Immature natural killer cell (primary cell): ENCODE results near the gene SH3BP5L. TPM values are rescaled to one million over a fixed set of nuclear protein-coding genes. Genes with fewer than 3 reads are reported as not detected.
"Not testable (repeated sequence)": the region's sequence is repeated elsewhere in the genome, so short reads cannot be mapped to it uniquely, and the experiment has no call there.

ENCODE experiments used
- DNase-seq, 3 donors: peaks; one replicate each; pipeline ENCODE4 v3.0.0; 2022; ENCODE audit warnings: mixed read lengths in 1 of 3
- H3K27ac Mint-ChIP-seq, 6 donors: one replicate each; pipeline ENCODE4 v1.8.0; 2020; ENCODE audit warnings: mixed read lengths in 6 of 6, mild to moderate bottlenecking in 5 of 6, inconsistent platforms in 4 of 6, moderate library complexity in 3 of 6
- H3K27me3 Mint-ChIP-seq, 3 donors: one replicate each; pipeline ENCODE4 v1.8.0; 2020 to 2021; ENCODE audit warnings: low read depth in 3 of 3, mild to moderate bottlenecking in 3 of 3, mixed read lengths in 3 of 3, moderate library complexity in 3 of 3, inconsistent platforms in 1 of 3
- H3K36me3 Mint-ChIP-seq, 3 donors: one replicate each; pipeline ENCODE4 v1.8.0; 2020; ENCODE audit warnings: mixed read lengths in 3 of 3, inconsistent platforms in 2 of 3, mild to moderate bottlenecking in 2 of 3
- H3K4me1 Mint-ChIP-seq, 2 donors: one replicate each; pipeline ENCODE4 v1.8.0; 2020; ENCODE audit warnings: inconsistent platforms in 2 of 2, mild to moderate bottlenecking in 2 of 2, mixed read lengths in 2 of 2, moderate library complexity in 1 of 2
- H3K4me3 Mint-ChIP-seq, 5 donors: one replicate each; pipeline ENCODE4 v1.8.0; 2020; ENCODE audit warnings: mild to moderate bottlenecking in 5 of 5, mixed read lengths in 5 of 5, inconsistent platforms in 3 of 5, moderate library complexity in 3 of 5
- H3K9me3 Mint-ChIP-seq, 6 donors: one replicate each; pipeline ENCODE4 v1.8.0; 2020; ENCODE audit warnings: mild to moderate bottlenecking in 6 of 6, mixed read lengths in 6 of 6, inconsistent platforms in 4 of 6, moderate library complexity in 3 of 6
- polyA plus RNA-seq, 3 donors: library from polyadenylated mRNA; unstranded; fragments of 300-500 nt; fragmentation: Illumina TruSeq; gene quantifications; one replicate each; pipeline ENCODE4 v1.2.3, GENCODE V29; 2021

SH3BP5L gene
- polyA plus RNA-seq, 3 donors from 2014 or later = 0.46 to 5.9 (median 3.2) TPM

GRCh38 chr1:248790456-248790855, 35.3 kb downstream of the SH3BP5L start:
- DNase-seq = no peak
- H3K27me3 Mint-ChIP-seq = peaks cover 0 to 11% (median 6%) of the 10 kb centered on the region in 3 donors
- peaks cover 3 to 6% (median 4%) of the 10 kb centered on the region in 3 donors for H3K36me3 Mint-ChIP-seq
- no peak overlapping the region for H3K4me3 Mint-ChIP-seq
- peaks cover 2 to 12% (median 4%) of the 10 kb centered on the region in 6 donors for H3K9me3 Mint-ChIP-seq
- no peaks in the 10 kb centered on the region for H3K4me1 Mint-ChIP-seq
- H3K27ac Mint-ChIP-seq = no peak overlapping the region

DNA sequence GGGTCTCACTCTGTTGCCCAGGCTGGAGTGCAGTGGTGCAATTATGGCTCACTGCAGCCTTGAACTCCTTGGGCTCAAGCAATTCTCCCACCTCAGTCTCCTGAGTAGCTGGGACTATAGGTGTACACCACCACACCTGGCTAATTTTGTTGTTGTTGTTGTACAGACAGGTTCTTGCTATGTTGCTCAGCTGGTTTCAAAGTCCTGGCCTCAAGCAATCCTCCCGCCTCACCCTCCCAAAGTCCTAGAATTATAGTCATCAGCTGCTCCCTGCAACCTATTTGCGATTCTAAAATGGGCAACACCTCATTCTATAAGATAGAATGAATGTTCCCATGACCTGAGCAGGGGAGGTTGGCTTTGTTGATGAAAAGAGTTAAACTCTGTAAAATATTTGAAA, 36.4 kb downstream of the SH3BP5L start:
- not testable (repeated sequence) for DNase-seq, H3K27me3 Mint-ChIP-seq, H3K36me3 Mint-ChIP-seq, H3K4me3 Mint-ChIP-seq, H3K4me1 Mint-ChIP-seq, H3K27ac Mint-ChIP-seq, H3K9me3 Mint-ChIP-seq

- DNase-seq = no peak
- no peaks in the 10 kb centered on the region for H3K9me3 Mint-ChIP-seq
- no peak overlapping the region for H3K27ac Mint-ChIP-seq
- H3K4me1 Mint-ChIP-seq = no peaks in the 10 kb centered on the region
- peaks cover 0 to 8% (median 7%) of the 10 kb centered on the region in 3 donors for H3K27me3 Mint-ChIP-seq
- no peaks in the 10 kb centered on the region for H3K36me3 Mint-ChIP-seq
- no peak overlapping the region for H3K4me3 Mint-ChIP-seq
These were observed 37.4 kb downstream of the SH3BP5L start for GRCh38 chr1:248788327-248788726.

GRCh38 chr1:248787430-248787829, 38.3 kb downstream of the SH3BP5L start:
- Mint-ChIP-seq H3K4me1 (no peaks in the 10 kb centered on the region), H3K36me3 (no peaks in the 10 kb centered on the region), H3K27ac (no peak overlapping the region), H3K9me3 (no peaks in the 10 kb centered on the region), H3K4me3 (no peak overlapping the region), H3K27me3 (peaks cover 0 to 8% (median 5%) of the 10 kb centered on the region in 3 donors)
- DNase-seq = no peak

- no peaks in the 10 kb centered on the region for H3K36me3 Mint-ChIP-seq
- no peaks in the 10 kb centered on the region for H3K4me1 Mint-ChIP-seq
- DNase-seq = no peak
- peaks cover 0 to 15% (median 7%) of the 10 kb centered on the region in 3 donors for H3K27me3 Mint-ChIP-seq
- no peak overlapping the region for H3K27ac Mint-ChIP-seq
- peaks cover 0 to 5% (median 0%) of the 10 kb centered on the region in 6 donors for H3K9me3 Mint-ChIP-seq
- H3K4me3 Mint-ChIP-seq = no peak overlapping the region
These were observed 39.6 kb downstream of the SH3BP5L start for GRCh38 chr1:248786156-248786555.

GRCh38 chr1:248783367-248783766, 42.3 kb downstream of the SH3BP5L start:
- H3K27ac Mint-ChIP-seq = no peak overlapping the region
- no peaks in the 10 kb centered on the region for H3K36me3 Mint-ChIP-seq
- H3K27me3 Mint-ChIP-seq = peaks cover 3 to 24% (median 6%) of the 10 kb centered on the region in 3 donors
- H3K9me3 Mint-ChIP-seq = peaks cover 0 to 13% (median under 1%) of the 10 kb centered on the region in 6 donors
- H3K4me3 Mint-ChIP-seq = no peak overlapping the region
- DNase-seq = no peak
- no peaks in the 10 kb centered on the region for H3K4me1 Mint-ChIP-seq

DNA sequence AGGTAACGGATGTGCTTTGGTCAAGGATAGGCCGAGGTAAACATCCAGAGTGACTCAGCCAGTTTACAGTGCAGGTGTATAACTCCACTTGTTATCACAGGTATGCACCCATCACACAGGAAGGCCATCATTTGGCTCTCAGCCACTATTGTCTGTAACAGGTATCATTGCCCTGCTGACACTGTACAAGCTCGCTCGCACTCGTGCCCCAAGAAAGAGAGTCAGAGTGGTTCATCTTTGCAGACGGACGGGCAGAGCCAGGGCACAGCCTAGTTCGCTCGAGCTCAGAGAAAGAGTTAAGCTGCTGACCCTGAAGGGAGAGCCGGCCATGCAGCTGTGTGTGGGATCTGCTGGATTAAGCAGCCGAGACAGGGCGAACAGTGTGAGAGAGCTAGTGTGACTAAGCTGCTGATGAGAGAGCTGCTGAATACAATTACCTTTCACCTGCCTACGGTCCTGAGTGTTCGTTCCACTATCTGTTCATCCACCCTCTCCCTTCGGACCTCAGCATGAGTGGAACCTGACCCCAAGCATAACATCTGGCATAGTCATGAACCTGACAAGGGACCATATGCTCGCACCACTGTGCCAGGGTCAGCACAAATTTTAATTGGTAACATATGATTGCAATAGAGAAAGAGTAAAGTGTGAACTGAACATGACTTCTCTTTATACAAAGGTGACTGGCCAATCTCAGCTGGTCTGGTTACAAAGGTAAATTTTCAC, 43.1 kb downstream of the SH3BP5L start:
- Mint-ChIP-seq H3K36me3 (no peaks in the 10 kb centered on the region), H3K27ac (no peak overlapping the region), H3K27me3 (peaks cover 2 to 25% (median 3%) of the 10 kb centered on the region in 3 donors), H3K4me1 (no peaks in the 10 kb centered on the region), H3K4me3 (no peak overlapping the region), H3K9me3 (peaks cover 0 to 13% (median under 1%) of the 10 kb centered on the region in 6 donors)
- no peak for DNase-seq

- no peak overlapping the region for H3K27ac Mint-ChIP-seq
- H3K27me3 Mint-ChIP-seq = peaks cover 2 to 27% (median 5%) of the 10 kb centered on the region in 3 donors
- peaks cover 0 to 7% (median 0%) of the 10 kb centered on the region in 3 donors for H3K36me3 Mint-ChIP-seq
- H3K4me3 Mint-ChIP-seq = no peak overlapping the region
- H3K4me1 Mint-ChIP-seq = no peaks in the 10 kb centered on the region
- peaks cover 0 to 25% (median 6%) of the 10 kb centered on the region in 6 donors for H3K9me3 Mint-ChIP-seq
- no peak for DNase-seq
These were observed 46.4 kb downstream of the SH3BP5L start for GRCh38 chr1:248779350-248779749.

- H3K9me3 Mint-ChIP-seq = peaks cover 0 to 25% (median 6%) of the 10 kb centered on the region in 6 donors
- no peak for DNase-seq
- H3K4me3 Mint-ChIP-seq = no peak overlapping the region
- H3K27me3 Mint-ChIP-seq = peaks cover 2 to 27% (median 5%) of the 10 kb centered on the region in 3 donors
- no peak overlapping the region for H3K27ac Mint-ChIP-seq
- H3K4me1 Mint-ChIP-seq = no peaks in the 10 kb centered on the region
- H3K36me3 Mint-ChIP-seq = peaks cover 0 to 7% (median 0%) of the 10 kb centered on the region in 3 donors
These were observed 46.8 kb downstream of the SH3BP5L start for GRCh38 chr1:248778906-248779305.

DNA sequence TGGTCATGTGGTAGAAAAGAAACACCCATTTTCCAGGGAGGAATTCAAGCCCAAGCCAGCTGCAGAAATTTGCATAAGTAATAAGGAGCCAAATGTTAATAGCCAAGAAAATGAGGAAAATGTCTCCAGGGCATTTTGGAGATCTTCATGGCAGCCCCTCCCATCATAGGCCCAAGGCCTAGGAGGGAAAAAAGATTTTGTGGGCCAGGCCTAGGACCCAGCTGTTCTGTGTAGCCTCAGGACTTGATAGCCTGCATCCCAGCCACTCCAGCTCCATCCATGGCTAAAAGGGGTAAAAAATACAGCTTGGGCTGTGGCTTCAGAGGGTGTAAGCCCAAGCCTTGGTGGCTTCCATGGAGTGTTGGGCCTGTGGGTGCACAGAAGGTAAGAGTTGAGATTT, 48.7 kb downstream of the SH3BP5L start:
- Mint-ChIP-seq H3K36me3 (peaks cover 0 to 7% (median 0%) of the 10 kb centered on the region in 3 donors), H3K27ac (no peak overlapping the region), H3K9me3 (peaks cover 0 to 25% (median 6%) of the 10 kb centered on the region in 6 donors), H3K4me3 (no peak overlapping the region), H3K27me3 (peaks cover 1 to 22% (median 5%) of the 10 kb centered on the region in 3 donors), H3K4me1 (no peaks in the 10 kb centered on the region)
- no peak for DNase-seq

GRCh38 chr1:248775441-248775840, 50.3 kb downstream of the SH3BP5L start:
- peaks cover 0 to 14% (median 5%) of the 10 kb centered on the region in 6 donors for H3K9me3 Mint-ChIP-seq
- H3K27me3 Mint-ChIP-seq = peaks cover 1 to 25% (median 7%) of the 10 kb centered on the region in 3 donors
- H3K36me3 Mint-ChIP-seq = peaks cover 0 to 7% (median 0%) of the 10 kb centered on the region in 3 donors
- DNase-seq = no peak
- H3K4me3 Mint-ChIP-seq = no peak overlapping the region
- no peak overlapping the region for H3K27ac Mint-ChIP-seq
- H3K4me1 Mint-ChIP-seq = no peaks in the 10 kb centered on the region

Other genes with a start within 250 kb of the SH3BP5L start
- not detected for gene OR2T10, start 228.2 kb downstream of the SH3BP5L start, polyA plus RNA-seq
- not detected for gene OR2T11, start 190.8 kb downstream of the SH3BP5L start, polyA plus RNA-seq
- gene OR2T35, start 180.6 kb downstream of the SH3BP5L start, polyA plus RNA-seq = not detected
- gene OR2T27, start 170.4 kb downstream of the SH3BP5L start, polyA plus RNA-seq = not detected
- not detected for gene OR14I1, start 123.1 kb downstream of the SH3BP5L start, polyA plus RNA-seq
- gene LYPD8, start 70.2 kb downstream of the SH3BP5L start, polyA plus RNA-seq = not detected
- 10 to 100 TPM; 17.1 to 36.9 (median 29.3) TPM for gene ZNF672, start 12.3 kb upstream of the SH3BP5L start, polyA plus RNA-seq
- 10 to 100 TPM in 1 of 3 donors, 1 to 10 TPM in 2; 5.5 to 11.0 (median 7.7) TPM for gene ZNF692, start 33.2 kb upstream of the SH3BP5L start, polyA plus RNA-seq
- gene PGBD2, start 80.3 kb upstream of the SH3BP5L start, polyA plus RNA-seq = 10 to 100 TPM in 1 of 3 donors, 1 to 10 TPM in 2; 6.7 to 12.4 (median 9.3) TPM